GM21619 (cell line): ENCODE measurements around the gene IGSF3.

Experiments used
- ATAC-seq: cut with Tn5 transposase; IDR thresholded peaks from one replicate; pipeline ENCODE4 v1.9.1; 2021; ENCODE audit not compliant: unreplicated experiment

The IGSF3 gene

GRCh38 chr1:116686723-116687352 lies 19.3 kb upstream of the IGSF3 start:
- ATAC-seq: no peak

GRCh38 chr1:116686175-116686574 lies 18.6 kb upstream of the IGSF3 start:
- no peak for ATAC-seq

- ATAC-seq: no peak
Measured at GRCh38 chr1:116684575-116684974, 17.0 kb upstream of the IGSF3 start.

- no peak for ATAC-seq
Measured at GRCh38 chr1:116682641-116683221, 15.2 kb upstream of the IGSF3 start.

GRCh38 chr1:116681343-116681899 lies 13.9 kb upstream of the IGSF3 start:
- no peak for ATAC-seq

- ATAC-seq: no peak
Measured at GRCh38 chr1:116680752-116681151, 13.2 kb upstream of the IGSF3 start.

- no peak for ATAC-seq
Measured at GRCh38 chr1:116679828-116680628, 12.5 kb upstream of the IGSF3 start.

GRCh38 chr1:116679091-116679827 lies 11.7 kb upstream of the IGSF3 start:
- ATAC-seq: no peak

- no peak for ATAC-seq
Measured at GRCh38 chr1:116678732-116679090, 11.2 kb upstream of the IGSF3 start.

- ATAC-seq: no peak
Measured at GRCh38 chr1:116677474-116678062, 10.0 kb upstream of the IGSF3 start.

- ATAC-seq: no peak
Measured at GRCh38 chr1:116676291-116676690, 8.8 kb upstream of the IGSF3 start.

- no peak for ATAC-seq
Measured at GRCh38 chr1:116674751-116675150, 7.2 kb upstream of the IGSF3 start.

GRCh38 chr1:116674011-116674531 lies 6.5 kb upstream of the IGSF3 start:
- no peak for ATAC-seq

GRCh38 chr1:116671912-116672311 lies 4.4 kb upstream of the IGSF3 start:
- no peak for ATAC-seq

- ATAC-seq: no peak
Measured at GRCh38 chr1:116671072-116671760, 3.7 kb upstream of the IGSF3 start.

GRCh38 chr1:116668277-116668676 lies 744 bp upstream of the IGSF3 start:
- ATAC-seq: no peak

- ATAC-seq: no peak
Measured at GRCh38 chr1:116667078-116667574, 407 bp downstream of the IGSF3 start.

GRCh38 chr1:116666187-116667077 lies 1.1 kb downstream of the IGSF3 start:
- ATAC-seq: no peak

- no peak for ATAC-seq
Measured at GRCh38 chr1:116664978-116665371, 2.6 kb downstream of the IGSF3 start.
